ENCODE data around the gene OTULINL.

Gene OTULINL

GRCh38 chr5:14598225-14598624 lies 16.6 kb downstream of the OTULINL start:
- H3K4me3 ChIP-seq (ENCODE audit: low read length), result no peak overlapping the region
- TF ChIP-seq, protein P1, sequence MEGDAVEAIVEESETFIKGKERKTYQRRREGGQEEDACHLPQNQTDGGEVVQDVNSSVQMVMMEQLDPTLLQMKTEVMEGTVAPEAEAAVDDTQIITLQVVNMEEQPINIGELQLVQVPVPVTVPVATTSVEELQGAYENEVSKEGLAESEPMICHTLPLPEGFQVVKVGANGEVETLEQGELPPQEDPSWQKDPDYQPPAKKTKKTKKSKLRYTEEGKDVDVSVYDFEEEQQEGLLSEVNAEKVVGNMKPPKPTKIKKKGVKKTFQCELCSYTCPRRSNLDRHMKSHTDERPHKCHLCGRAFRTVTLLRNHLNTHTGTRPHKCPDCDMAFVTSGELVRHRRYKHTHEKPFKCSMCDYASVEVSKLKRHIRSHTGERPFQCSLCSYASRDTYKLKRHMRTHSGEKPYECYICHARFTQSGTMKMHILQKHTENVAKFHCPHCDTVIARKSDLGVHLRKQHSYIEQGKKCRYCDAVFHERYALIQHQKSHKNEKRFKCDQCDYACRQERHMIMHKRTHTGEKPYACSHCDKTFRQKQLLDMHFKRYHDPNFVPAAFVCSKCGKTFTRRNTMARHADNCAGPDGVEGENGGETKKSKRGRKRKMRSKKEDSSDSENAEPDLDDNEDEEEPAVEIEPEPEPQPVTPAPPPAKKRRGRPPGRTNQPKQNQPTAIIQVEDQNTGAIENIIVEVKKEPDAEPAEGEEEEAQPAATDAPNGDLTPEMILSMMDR (conservative IDR thresholded peaks at IDR 0.05; ENCODE audit: low read depth, low read length), result no peak
- no peak for DNase-seq (ENCODE audit: low read depth)

DNA sequence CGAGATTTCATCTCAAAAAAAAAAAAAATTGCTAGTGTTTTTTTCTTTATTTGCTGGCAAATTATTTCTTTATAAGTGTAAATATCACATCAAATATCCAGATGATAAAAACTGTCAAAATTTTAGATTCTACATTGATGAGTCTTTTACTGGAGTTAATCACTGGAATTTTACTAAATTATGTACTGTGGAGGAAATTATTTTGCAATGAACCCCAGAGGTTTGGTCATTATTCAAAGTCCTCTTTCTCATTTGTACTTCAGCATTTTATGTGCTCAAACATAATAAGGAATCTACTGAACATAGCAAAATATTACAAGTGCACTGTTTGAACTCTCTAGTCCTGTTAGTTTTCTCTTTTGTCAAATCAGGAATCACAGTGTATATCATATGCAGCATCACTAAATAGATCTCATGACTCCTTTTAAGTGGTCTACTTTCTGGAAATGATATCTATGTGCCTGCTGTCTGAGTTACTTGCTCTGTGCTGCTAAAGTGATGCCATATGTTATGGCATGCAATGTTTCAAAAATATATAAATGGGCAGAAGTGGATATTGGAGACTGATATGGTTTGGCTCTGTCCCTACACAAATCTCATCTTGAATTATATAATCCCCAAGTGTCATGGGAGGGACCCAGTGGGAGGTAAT lies 18.0 kb downstream of the OTULINL start:
- no peak for DNase-seq (ENCODE audit: low read depth)
- H3K4me3 ChIP-seq (ENCODE audit: low read length), result no peak overlapping the region
- TF ChIP-seq, protein P1 (conservative IDR thresholded peaks at IDR 0.05; ENCODE audit: low read depth, low read length), result no peak

DNA sequence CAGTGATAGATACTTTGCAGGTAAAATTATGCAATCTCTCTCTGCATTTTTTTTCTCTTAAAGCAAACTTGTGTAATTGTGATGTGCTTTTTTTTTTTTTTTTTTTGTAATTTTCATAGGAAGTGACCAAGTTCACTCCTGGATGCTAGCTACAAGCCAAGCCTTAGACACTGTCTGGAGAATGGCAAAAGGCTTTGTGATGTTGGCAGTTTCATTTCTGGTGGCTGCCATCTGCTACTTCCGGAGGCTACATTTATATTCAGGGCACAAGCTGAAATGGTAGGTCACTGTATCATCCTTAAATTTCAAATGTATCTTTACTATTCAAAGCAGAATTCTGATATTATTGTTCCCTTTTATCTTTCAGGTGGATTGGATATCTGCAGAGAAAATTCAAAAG lies 19.3 kb downstream of the OTULINL start:
- DNase-seq (ENCODE audit: low read depth), result no peak

DNA sequence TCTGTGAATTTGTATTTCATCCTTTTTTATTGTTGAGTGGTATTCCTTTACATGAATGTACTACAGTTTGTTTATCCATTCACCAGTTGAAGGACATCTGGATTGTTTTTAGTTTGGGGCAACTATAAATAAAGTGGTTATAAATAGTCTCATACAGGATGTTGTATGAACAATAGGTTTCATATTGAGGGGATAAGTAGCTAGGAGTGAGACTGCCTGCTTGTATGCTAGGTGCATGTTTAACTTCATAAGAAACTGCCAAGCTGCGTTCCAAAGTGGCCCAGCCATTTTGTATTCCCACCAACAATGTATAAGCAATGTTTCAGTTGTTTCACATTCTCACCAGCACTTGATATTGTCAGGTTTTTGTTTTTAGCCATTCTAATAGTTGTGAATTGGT lies 21.5 kb downstream of the OTULINL start:
- no peak overlapping the region for H3K4me3 ChIP-seq (ENCODE audit: low read length)
- TF ChIP-seq, protein P1 (conservative IDR thresholded peaks at IDR 0.05; ENCODE audit: low read depth, low read length), result no peak
- DNase-seq (ENCODE audit: low read depth), result no peak

More for the DNA sequence above, 19.3 kb downstream of the OTULINL start:
- TF ChIP-seq, protein P1 (conservative IDR thresholded peaks at IDR 0.05; ENCODE audit: low read depth, low read length), result no peak
- no peak overlapping the region for H3K4me3 ChIP-seq (ENCODE audit: low read length)

DNA sequence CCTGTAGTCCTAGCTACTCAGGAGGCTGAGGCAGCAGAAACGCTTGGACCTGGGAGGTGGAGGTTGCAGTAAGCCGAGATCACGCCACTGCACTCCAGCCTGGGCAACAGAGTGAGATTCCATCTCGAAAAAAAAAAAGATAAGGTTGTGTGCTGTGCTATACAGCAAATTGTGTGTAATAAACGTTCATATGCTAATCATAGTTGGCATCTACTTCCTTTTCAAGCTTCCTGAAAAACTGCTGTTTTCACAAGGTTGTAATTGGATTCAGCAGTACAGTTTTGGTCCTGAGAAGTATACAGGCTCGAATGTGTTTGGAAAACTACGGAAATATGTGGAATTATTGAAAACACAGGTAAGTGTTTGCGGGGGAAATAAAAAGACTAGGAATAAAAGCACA lies 25.5 kb downstream of the OTULINL start:
- DNase-seq (ENCODE audit: low read depth), result no peak
- TF ChIP-seq, protein P1 (conservative IDR thresholded peaks at IDR 0.05; ENCODE audit: low read depth, low read length), result no peak

GRCh38 chr5:14608169-14608568 lies 26.6 kb downstream of the OTULINL start:
- no peak overlapping the region for H3K4me3 ChIP-seq (ENCODE audit: low read length)
- TF ChIP-seq, protein P1 (conservative IDR thresholded peaks at IDR 0.05; ENCODE audit: low read depth, low read length), result no peak
- no peak for DNase-seq (ENCODE audit: low read depth)

More for the DNA sequence above, 25.5 kb downstream of the OTULINL start:
- H3K4me3 ChIP-seq (ENCODE audit: low read length), result no peak overlapping the region

DNA sequence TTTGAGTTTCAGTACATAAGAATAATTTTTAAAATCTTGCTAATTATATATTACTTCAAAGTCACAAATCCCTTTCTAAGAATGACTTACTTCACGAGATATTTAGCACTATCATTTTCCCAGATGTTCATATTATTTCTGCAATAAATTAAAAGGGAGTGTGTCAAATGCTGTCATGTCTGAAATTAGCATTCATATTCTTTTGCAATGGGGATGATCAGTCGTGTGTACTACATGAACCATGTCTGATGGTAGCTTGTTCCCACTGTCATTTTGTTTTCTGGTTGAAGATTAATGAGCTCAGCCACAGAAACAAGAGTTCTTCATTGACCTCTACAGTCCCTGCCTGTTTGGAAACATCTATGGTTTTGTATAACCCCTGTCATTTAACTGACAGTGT lies 30.1 kb downstream of the OTULINL start:
- DNase-seq (ENCODE audit: low read depth), result no peak
- TF ChIP-seq, protein P1 (conservative IDR thresholded peaks at IDR 0.05; ENCODE audit: low read depth, low read length), result no peak
- H3K4me3 ChIP-seq (ENCODE audit: low read length), result no peak overlapping the region

All from retinal pigment epithelial cell (primary cell).